Activated naive CD8-positive, alpha-beta T cell treated with anti-CD3 and anti-CD28 coated beads for 36 hours (primary cell): ENCODE results near the gene PCDHB8. TPM values are rescaled to one million over a fixed set of nuclear protein-coding genes. Genes with fewer than 3 reads are reported as not detected.
"Not testable (repeated sequence)": the region's sequence is repeated elsewhere in the genome, so short reads cannot be mapped to it uniquely, and the experiment has no call there.

ENCODE experiments used
- DNase-seq: peaks from one replicate; pipeline ENCODE4 v3.0.0; 2021
- H3K27ac Mint-ChIP-seq: one replicate; pipeline ENCODE4 v1.8.0; 2022; ENCODE audit warnings: mild to moderate bottlenecking, moderate library complexity, mixed read lengths
- H3K27me3 Mint-ChIP-seq: one replicate; pipeline ENCODE4 v1.8.0; 2022; ENCODE audit warnings: mild to moderate bottlenecking, mixed read lengths
- H3K36me3 Mint-ChIP-seq: one replicate; pipeline ENCODE4 v1.8.0; 2021; ENCODE audit warnings: mild to moderate bottlenecking, mixed read lengths
- H3K4me1 Mint-ChIP-seq: one replicate; pipeline ENCODE4 v1.8.0; 2021; ENCODE audit warnings: mixed read lengths
- H3K4me3 Mint-ChIP-seq: one replicate; pipeline ENCODE4 v1.8.0; 2022; ENCODE audit warnings: mild to moderate bottlenecking, moderate library complexity, mixed read lengths
- H3K9me3 Mint-ChIP-seq: one replicate; pipeline ENCODE4 v1.8.0; 2022; ENCODE audit warnings: mixed read lengths
- total RNA-seq, 2 experiments: library from RNA; stranded (reverse); gene quantifications; one replicate each; pipeline ENCODE4 v1.2.3, GENCODE V29; 2021

PCDHB8 gene
- total RNA-seq: not detected

DNA sequence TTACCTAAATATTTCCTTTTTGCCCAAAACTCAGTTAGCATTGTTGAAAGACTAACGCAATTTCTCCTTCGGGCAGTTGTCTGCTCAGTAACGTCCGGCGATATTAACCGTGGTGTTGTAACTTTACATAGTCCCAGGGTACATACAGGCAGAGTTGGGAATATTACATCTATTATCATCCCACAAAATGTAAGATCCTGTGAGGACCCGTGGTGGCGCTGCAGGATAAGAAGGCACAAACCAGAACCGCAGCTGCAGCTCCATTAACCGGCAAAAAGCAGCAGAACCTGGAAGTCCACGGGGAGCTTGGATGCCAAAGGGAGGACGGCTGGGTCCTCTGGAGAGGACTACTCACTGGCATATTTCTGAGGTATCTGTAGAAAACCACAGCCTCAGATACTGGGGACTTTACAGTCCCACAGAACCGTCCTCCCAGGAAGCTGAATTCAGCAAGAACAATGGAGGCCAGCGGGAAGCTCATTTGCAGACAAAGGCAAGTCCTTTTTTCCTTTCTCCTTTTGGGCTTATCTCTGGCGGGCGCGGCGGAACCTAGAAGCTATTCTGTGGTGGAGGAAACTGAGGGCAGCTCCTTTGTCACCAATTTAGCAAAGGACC, at the start of gene PCDHB8:
Gene PCDHB8 (plus strand): TSS at position 214 of the 615 bp plus-strand sequence. CDS start 245 bp downstream, at position 459.
- Mint-ChIP-seq H3K27me3 (peaks cover 36% of the 10 kb centered on the region), H3K9me3 (peaks cover 24% of the 10 kb centered on the region), H3K36me3 (peaks cover 13% of the 10 kb centered on the region)
- not testable (repeated sequence) for H3K4me1 Mint-ChIP-seq, DNase-seq, H3K4me3 Mint-ChIP-seq, H3K27ac Mint-ChIP-seq

DNA sequence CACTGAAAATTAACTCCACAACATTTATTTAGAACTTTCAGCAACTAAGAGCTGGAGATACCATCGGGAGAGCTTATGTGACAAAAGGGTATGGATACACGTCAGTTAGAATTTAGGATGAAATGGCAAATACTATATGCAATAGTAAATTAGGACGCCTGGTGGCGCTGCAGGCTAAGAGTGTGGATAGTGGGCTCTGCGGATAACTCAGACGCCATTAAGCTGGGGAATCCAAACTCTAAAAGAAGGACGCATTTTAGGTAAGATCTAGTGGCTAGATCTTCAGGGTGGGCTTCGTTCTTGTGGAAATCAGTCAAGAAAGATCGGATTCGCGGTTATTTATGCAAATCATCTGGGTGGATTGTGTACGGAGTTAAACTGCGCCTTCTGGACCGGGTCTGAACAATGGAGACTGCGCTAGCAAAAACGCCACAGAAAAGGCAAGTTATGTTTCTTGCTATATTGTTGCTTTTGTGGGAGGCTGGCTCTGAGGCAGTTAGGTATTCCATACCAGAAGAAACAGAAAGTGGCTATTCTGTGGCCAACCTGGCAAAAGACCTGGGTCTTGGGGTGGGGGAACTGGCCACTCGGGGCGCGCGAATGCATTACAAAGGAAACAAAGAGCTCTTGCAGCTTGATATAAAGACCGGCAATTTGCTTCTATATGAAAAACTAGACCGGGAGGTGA, 42.4 kb upstream of the PCDHB8 start, which contains the start of gene PCDHB5:
Gene PCDHB5 (plus strand): TSS at position 177 of the 688 bp plus-strand sequence. CDS start 229 bp downstream, at position 406.
- peak within 1 kb of the TSS; percentile 45 for H3K4me3 Mint-ChIP-seq

DNA sequence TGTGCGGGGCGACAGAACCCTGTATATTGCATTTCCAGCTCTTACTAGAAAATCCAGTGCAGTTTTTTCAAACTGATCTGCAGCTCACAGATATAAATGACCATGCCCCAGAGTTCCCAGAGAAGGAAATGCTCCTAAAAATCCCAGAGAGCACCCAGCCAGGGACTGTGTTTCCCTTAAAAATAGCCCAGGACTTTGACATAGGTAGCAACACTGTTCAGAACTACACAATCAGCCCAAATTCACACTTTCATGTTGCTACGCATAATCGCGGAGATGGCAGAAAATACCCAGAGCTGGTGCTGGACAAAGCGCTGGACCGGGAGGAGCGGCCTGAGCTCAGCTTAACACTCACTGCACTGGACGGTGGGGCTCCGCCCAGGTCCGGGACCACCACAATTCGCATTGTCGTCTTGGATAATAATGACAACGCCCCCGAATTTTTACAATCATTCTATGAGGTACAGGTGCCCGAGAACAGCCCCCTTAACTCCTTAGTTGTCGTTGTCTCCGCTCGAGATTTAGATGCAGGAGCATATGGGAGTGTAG, 41.8 kb upstream of the PCDHB8 start:
- no peak for DNase-seq
- Mint-ChIP-seq H3K4me1 (peaks cover 5% of the 10 kb centered on the region), H3K36me3 (peaks cover 13% of the 10 kb centered on the region), H3K27ac (no peak overlapping the region), H3K27me3 (peaks cover 37% of the 10 kb centered on the region), H3K4me3 (no peak overlapping the region), H3K9me3 (peaks cover 27% of the 10 kb centered on the region)

More for the DNA sequence above, 42.4 kb upstream of the PCDHB8 start, which contains the start of gene PCDHB5:
- Mint-ChIP-seq H3K27ac (no peak within 1 kb of the TSS), H3K4me1 (peaks cover 5% of the 10 kb centered on the region), H3K9me3 (peaks cover 27% of the 10 kb centered on the region), H3K27me3 (peaks cover 41% of the 10 kb centered on the region), H3K36me3 (peaks cover 13% of the 10 kb centered on the region)
- no peak for DNase-seq

- Mint-ChIP-seq H3K36me3 (peaks cover 13% of the 10 kb centered on the region), H3K27me3 (peaks cover 44% of the 10 kb centered on the region), H3K9me3 (peaks cover 25% of the 10 kb centered on the region)
- H3K27ac Mint-ChIP-seq, H3K4me3 Mint-ChIP-seq, H3K4me1 Mint-ChIP-seq, DNase-seq: not testable (repeated sequence)
These were observed 40.2 kb upstream of the PCDHB8 start for GRCh38 chr5:141137346-141137745.

- Mint-ChIP-seq H3K4me3 (no peak within 1 kb of the TSS), H3K36me3 (peaks cover 11% of the 10 kb centered on the region), H3K4me1 (no peaks in the 10 kb centered on the region), H3K27ac (no peak within 1 kb of the TSS), H3K9me3 (peaks cover 27% of the 10 kb centered on the region), H3K27me3 (peaks cover 69% of the 10 kb centered on the region)
- no peak for DNase-seq
These were observed 27.8 kb upstream of the PCDHB8 start, which contains the start of gene PCDHB6 for GRCh38 chr5:141149812-141150211. PCDHB6 (plus strand) TSS chr5:141150057; CDS start chr5:141150258, 201 bp downstream.

DNA sequence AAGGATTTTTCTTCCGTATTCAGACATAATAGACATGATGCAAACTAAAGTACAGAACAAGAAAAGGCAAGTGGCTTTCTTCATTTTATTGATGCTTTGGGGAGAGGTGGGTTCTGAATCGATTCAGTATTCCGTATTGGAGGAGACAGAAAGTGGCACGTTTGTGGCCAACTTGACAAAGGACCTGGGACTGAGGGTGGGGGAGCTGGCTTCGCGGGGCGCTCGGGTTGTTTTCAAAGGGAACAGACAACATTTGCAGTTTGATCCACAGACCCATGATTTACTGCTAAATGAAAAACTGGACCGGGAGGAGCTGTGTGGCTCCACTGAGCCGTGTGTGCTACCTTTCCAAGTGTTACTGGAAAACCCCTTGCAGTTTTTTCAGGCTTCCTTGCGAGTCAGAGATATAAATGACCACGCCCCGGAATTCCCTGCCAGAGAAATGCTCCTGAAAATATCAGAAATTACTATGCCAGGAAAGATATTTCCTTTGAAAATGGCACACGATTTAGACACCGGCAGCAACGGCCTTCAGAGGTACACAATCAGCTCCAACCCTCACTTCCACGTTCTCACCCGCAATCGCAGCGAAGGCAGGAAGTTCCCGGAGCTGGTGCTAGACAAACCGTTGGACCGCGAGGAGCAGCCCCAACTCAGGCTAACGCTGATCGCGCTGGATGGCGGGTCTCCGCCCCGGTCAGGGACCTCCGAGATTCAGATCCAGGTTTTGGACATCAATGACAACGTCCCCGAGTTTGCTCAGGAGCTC, 27.2 kb upstream of the PCDHB8 start:
- Mint-ChIP-seq H3K27ac (no peak overlapping the region), H3K36me3 (peaks cover 11% of the 10 kb centered on the region), H3K27me3 (peaks cover 68% of the 10 kb centered on the region), H3K9me3 (peaks cover 27% of the 10 kb centered on the region), H3K4me1 (no peaks in the 10 kb centered on the region), H3K4me3 (no peak overlapping the region)
- no peak for DNase-seq

- H3K36me3 Mint-ChIP-seq: peaks cover 11% of the 10 kb centered on the region
- H3K9me3 Mint-ChIP-seq: peaks cover 28% of the 10 kb centered on the region
- no peak for DNase-seq
- H3K27me3 Mint-ChIP-seq: peaks cover 72% of the 10 kb centered on the region
- H3K27ac Mint-ChIP-seq: no peak overlapping the region
- H3K4me3 Mint-ChIP-seq: no peak overlapping the region
- no peaks in the 10 kb centered on the region for H3K4me1 Mint-ChIP-seq
These were observed 26.6 kb upstream of the PCDHB8 start for GRCh38 chr5:141150993-141151325.

DNA sequence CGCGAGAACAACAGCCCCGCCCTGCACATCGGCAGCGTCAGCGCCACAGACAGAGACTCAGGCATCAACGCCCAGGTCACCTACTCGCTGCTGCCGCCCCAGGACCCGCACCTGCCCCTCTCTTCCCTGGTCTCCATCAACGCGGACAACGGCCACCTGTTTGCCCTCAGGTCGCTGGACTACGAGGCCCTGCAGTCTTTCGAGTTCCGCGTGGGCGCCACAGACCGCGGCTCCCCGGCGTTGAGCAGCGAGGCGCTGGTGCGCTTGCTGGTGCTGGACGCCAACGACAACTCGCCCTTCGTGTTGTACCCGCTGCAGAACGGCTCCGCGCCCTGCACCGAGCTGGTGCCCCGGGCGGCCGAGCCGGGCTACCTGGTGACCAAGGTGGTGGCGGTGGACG, 26.0 kb upstream of the PCDHB8 start:
- not testable (repeated sequence) for H3K27ac Mint-ChIP-seq, H3K4me1 Mint-ChIP-seq
- H3K36me3 Mint-ChIP-seq: peaks cover 14% of the 10 kb centered on the region

DNA sequence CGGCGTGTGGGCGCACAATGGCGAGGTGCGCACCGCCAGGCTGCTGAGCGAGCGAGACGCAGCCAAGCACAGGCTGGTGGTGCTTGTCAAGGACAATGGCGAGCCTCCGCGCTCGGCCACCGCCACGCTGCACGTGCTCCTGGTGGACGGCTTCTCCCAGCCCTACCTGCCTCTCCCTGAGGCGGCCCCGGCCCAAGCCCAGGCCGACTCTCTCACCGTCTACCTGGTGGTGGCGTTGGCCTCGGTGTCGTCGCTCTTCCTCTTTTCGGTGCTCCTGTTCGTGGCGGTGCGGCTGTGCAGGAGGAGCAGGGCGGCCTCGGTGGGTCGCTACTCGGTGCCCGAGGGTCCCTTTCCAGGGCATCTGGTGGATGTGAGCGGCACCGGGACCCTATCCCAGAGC, 25.5 kb upstream of the PCDHB8 start:
- H3K27ac Mint-ChIP-seq, H3K4me1 Mint-ChIP-seq, H3K4me3 Mint-ChIP-seq, DNase-seq: not testable (repeated sequence)
- Mint-ChIP-seq H3K9me3 (peaks cover 34% of the 10 kb centered on the region), H3K36me3 (peaks cover 18% of the 10 kb centered on the region), H3K27me3 (peaks cover 76% of the 10 kb centered on the region)

More for the DNA sequence above, 26.0 kb upstream of the PCDHB8 start:
- not testable (repeated sequence) for H3K4me3 Mint-ChIP-seq, DNase-seq
- Mint-ChIP-seq H3K27me3 (peaks cover 72% of the 10 kb centered on the region), H3K9me3 (peaks cover 30% of the 10 kb centered on the region)

DNA sequence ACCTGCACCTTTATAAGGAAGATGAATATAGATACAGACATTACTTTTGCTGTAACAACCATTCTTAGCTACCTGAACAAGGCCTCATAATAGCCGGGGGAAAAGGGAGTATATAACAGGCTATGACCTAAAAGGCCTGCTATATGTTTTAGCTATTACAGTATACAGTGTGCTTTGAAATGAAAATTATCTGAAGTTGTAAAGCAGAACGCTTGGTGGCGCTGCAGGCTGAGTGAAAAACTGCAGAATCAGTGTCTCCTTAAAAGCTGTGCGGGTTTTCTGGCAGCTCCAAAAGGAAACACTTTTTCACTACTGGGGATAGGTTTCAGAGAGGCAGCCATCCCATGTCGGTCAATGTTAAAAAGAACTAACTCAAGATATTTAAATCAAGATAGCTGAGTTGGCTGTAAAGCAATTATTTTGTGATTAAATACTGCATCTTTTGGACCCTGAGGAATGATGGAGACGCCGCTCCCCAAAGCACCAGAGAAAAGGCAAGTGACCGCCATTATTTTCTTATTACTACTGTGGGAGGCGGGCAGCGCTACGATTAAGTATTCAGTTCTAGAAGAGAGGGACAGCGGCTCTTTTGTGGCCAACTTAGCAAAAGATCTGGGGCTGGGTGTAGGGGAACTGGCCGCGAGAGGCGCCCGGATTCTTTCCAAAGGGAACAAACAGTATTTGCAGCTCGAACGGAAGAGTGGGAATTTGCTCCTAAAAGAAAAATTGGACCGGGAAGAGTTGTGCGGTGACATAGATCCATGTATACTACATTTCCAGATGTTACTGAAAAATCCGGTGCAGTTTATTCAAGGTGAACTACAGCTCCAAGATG, 21.8 kb upstream of the PCDHB8 start:
- peaks cover 60% of the 10 kb centered on the region for H3K27me3 Mint-ChIP-seq
- no peaks in the 10 kb centered on the region for H3K4me1 Mint-ChIP-seq
- DNase-seq: no peak
- H3K4me3 Mint-ChIP-seq: no peak overlapping the region
- peaks cover 31% of the 10 kb centered on the region for H3K9me3 Mint-ChIP-seq
- no peak overlapping the region for H3K27ac Mint-ChIP-seq
- peaks cover 18% of the 10 kb centered on the region for H3K36me3 Mint-ChIP-seq

GRCh38 chr5:141157356-141157755, 20.2 kb upstream of the PCDHB8 start:
- DNase-seq, H3K27ac Mint-ChIP-seq, H3K4me1 Mint-ChIP-seq, H3K4me3 Mint-ChIP-seq: not testable (repeated sequence)
- H3K9me3 Mint-ChIP-seq: peaks cover 21% of the 10 kb centered on the region
- peaks cover 12% of the 10 kb centered on the region for H3K36me3 Mint-ChIP-seq
- peaks cover 53% of the 10 kb centered on the region for H3K27me3 Mint-ChIP-seq

- not testable (repeated sequence) for H3K4me3 Mint-ChIP-seq, H3K27ac Mint-ChIP-seq, DNase-seq, H3K4me1 Mint-ChIP-seq, H3K36me3 Mint-ChIP-seq
- Mint-ChIP-seq H3K27me3 (peaks cover 48% of the 10 kb centered on the region), H3K9me3 (peaks cover 22% of the 10 kb centered on the region)
These were observed 19.7 kb upstream of the PCDHB8 start for GRCh38 chr5:141157901-141158300.

GRCh38 chr5:141172381-141173204, 5.0 kb upstream of the PCDHB8 start, which contains the start of gene PCDHB7:
PCDHB7 (plus strand) TSS chr5:141172644; CDS start chr5:141172836, 192 bp downstream.
- no peak within 1 kb of the TSS for H3K4me3 Mint-ChIP-seq
- no peak for DNase-seq
- H3K36me3 Mint-ChIP-seq: peaks cover 8% of the 10 kb centered on the region
- peaks cover 2% of the 10 kb centered on the region for H3K4me1 Mint-ChIP-seq
- peaks cover 37% of the 10 kb centered on the region for H3K27me3 Mint-ChIP-seq
- H3K9me3 Mint-ChIP-seq: peaks cover 12% of the 10 kb centered on the region
- no peak within 1 kb of the TSS for H3K27ac Mint-ChIP-seq
